ENCODE data around the gene AFAP1. TPM values are rescaled to one million over a fixed set of nuclear protein-coding genes. Genes with fewer than 3 reads are reported as not detected.

The AFAP1 gene
- total and polyA plus RNA-seq, 2 of the 4 experiments (the other 2 are of a cell fraction) = 48.2 to 80.9 TPM

DNA sequence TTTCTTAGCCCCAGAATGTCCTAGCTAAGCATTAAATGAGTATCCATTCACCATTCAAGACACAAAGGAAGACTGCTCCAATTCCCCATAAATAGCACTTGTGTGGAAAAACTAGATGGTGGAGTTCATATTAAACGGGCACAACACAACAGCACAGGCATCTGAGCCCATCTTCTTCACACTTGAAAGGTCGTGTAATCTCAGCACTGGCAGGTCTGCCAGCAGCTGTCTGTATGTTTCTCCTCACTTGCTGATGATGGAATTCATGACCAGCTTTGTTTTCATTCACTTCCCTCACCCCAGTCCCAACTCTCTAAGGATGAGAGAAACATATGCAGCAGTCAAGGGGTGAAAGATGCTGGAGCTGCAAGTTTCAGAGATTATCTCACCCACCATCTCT lies 148.7 kb downstream of the AFAP1 start:
- Histone ChIP-seq H3K4me1 (ENCODE audit: control insufficient read depth, insufficient read depth, low read length) (no peaks in the 10 kb centered on the region), H3K27me3 (ENCODE audit: control insufficient read depth, insufficient read depth, low read length) (no peaks in the 10 kb centered on the region), H3K4me3 (ENCODE audit: insufficient read depth, low read depth, low read length) (no peak overlapping the region), H3K56ac (ENCODE audit: extremely low read depth, insufficient read depth, low read length) (no peak overlapping the region), H3K23ac (ENCODE audit: low read depth, low read length) (no peak overlapping the region), H2BK120ac (ENCODE audit: low read depth, low read length) (no peak overlapping the region), H2AFZ (replicated peaks; ENCODE audit: low read length, poor library complexity) (no peak overlapping the region), H4K91ac (ENCODE audit: insufficient read depth, low read depth, low read length) (no peak overlapping the region), H2AK5ac (ENCODE audit: low read depth, low read length) (no peak overlapping the region), H2BK5ac (ENCODE audit: low read depth, low read length, poor library complexity, severe bottlenecking) (no peak overlapping the region), H4K8ac (ENCODE audit: low read depth in 2 of 2, low read length in 2 of 2) (no peak overlapping the region), H3K14ac (replicated peaks; ENCODE audit: low read depth, low read length) (no peak overlapping the region), H2AK9ac (replicated peaks; ENCODE audit: low read depth, low read length, poor library complexity) (no peak overlapping the region), H3K36me3 (ENCODE audit: control insufficient read depth, insufficient read depth, low read length) (peaks cover 55% of the 10 kb centered on the region), H3K27ac (ENCODE audit: insufficient read depth, low read length) (no peak overlapping the region), H3K9ac (ENCODE audit: low read depth, low read length) (no peak overlapping the region), H3K4me2 (ENCODE audit: low read depth, low read length) (no peak overlapping the region), H3K18ac (ENCODE audit: low read depth, low read length) (no peak overlapping the region), H2BK20ac (ENCODE audit: low read depth, low read length) (no peak overlapping the region), H3K4ac (ENCODE audit: low read depth, low read length) (no peak overlapping the region), H3K9me3 (ENCODE audit: control insufficient read depth, insufficient read depth, low read length) (no peaks in the 10 kb centered on the region), H4K20me1 (ENCODE audit: insufficient read depth, low read length) (peaks cover 27% of the 10 kb centered on the region), H3K79me1 (ENCODE audit: low read depth in 1 of 2, low read length in 2 of 2) (peaks cover 41 to 58% of the 10 kb centered on the region in 2 experiments), H2BK15ac (ENCODE audit: low read depth, low read length) (no peak overlapping the region), H3K9me1 (ENCODE audit: insufficient read depth, low read length) (peaks cover 3% of the 10 kb centered on the region; the same call in 1 of the 2 replicates), H4K5ac (ENCODE audit: low read depth, low read length) (no peak overlapping the region)
- peak; percentile 35; the same call in 1 of the 2 replicates for ATAC-seq (ENCODE audit: low read depth)
- ChIA-PET POLR2A (ENCODE audit: unreplicated experiment) (no interaction called here), CTCF (no interaction called here)
- no TSS peak for BruUV-seq (replicated peaks)
- TF ChIP-seq MAFK (IDR thresholded peaks at IDR 0.05; ENCODE audit: low read depth, low read length) = no peak
- TF ChIP-seq MAZ (IDR thresholded peaks at IDR 0.05; ENCODE audit: borderline replicate concordance, low read depth, low read length) = no peak
- TF ChIP-seq ELK1 (IDR thresholded peaks at IDR 0.05; ENCODE audit: borderline replicate concordance, low read depth, low read length) = no peak
- TF ChIP-seq, protein P1, sequence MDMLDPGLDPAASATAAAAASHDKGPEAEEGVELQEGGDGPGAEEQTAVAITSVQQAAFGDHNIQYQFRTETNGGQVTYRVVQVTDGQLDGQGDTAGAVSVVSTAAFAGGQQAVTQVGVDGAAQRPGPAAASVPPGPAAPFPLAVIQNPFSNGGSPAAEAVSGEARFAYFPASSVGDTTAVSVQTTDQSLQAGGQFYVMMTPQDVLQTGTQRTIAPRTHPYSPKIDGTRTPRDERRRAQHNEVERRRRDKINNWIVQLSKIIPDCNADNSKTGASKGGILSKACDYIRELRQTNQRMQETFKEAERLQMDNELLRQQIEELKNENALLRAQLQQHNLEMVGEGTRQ (IDR thresholded peaks at IDR 0.05; ENCODE audit: low read depth, low read length) = no peak
- TF ChIP-seq POLR2A (IDR thresholded peaks at IDR 0.05; ENCODE audit: low read depth, low read length) = no peak
- TF ChIP-seq CHD1 (IDR thresholded peaks at IDR 0.05; ENCODE audit: low read depth, low read length) = no peak
- no peak for TF ChIP-seq FOS (IDR thresholded peaks at IDR 0.05; ENCODE audit: low read depth, low read length)
- dilution Hi-C loops (cut with HindIII; ENCODE audit: low sequenced_read_pairs, unreplicated experiment) = no loop called here
- no peak for DNase-seq
- no CpG with 5 or more reads among the region's 2 CpGs for WGBS, 2 experiments (ENCODE audit: extremely low coverage in 2 of 2, insufficient read length in 1 of 2)
- intact Hi-C loops (cut with micrococcal nuclease) = no loop called here
- in situ Hi-C loops (cut with MboI; ENCODE audit: low sequenced_read_pairs) = no loop called here

All from IMR-90 (cell line).